Mesothelial cell of epicardium (in vitro differentiated cells): Measurements from ENCODE around the gene OR6C68. TPM values are rescaled to one million over a fixed set of nuclear protein-coding genes. Genes with fewer than 3 reads are reported as not detected.

ENCODE experiments used
- DNase-seq, 2 experiments: peaks; one replicate each; pipeline ENCODE4 v3.0.0; 2021; ENCODE audit warnings: low spot score in 2 of 2; ENCODE audit not compliant: unreplicated experiment in 2 of 2
- H3K27ac Mint-ChIP-seq: 2 replicates; pipeline ENCODE4 v1.8.0; 2021; ENCODE audit warnings: mixed read lengths
- H3K27me3 Mint-ChIP-seq: 2 replicates; pipeline ENCODE4 v1.8.0; 2021; ENCODE audit warnings: low read depth, mixed read lengths
- H3K36me3 Mint-ChIP-seq: 2 replicates; pipeline ENCODE4 v1.8.0; 2021; ENCODE audit warnings: mixed read lengths
- H3K4me1 Mint-ChIP-seq: 2 replicates; pipeline ENCODE4 v1.8.0; 2021; ENCODE audit warnings: mixed read lengths
- H3K4me3 Mint-ChIP-seq: 2 replicates; pipeline ENCODE4 v1.8.0; 2021; ENCODE audit warnings: mild to moderate bottlenecking, moderate library complexity, mixed read lengths
- H3K9me3 Mint-ChIP-seq: 2 replicates; pipeline ENCODE4 v1.8.0; 2021; ENCODE audit warnings: mixed read lengths
- CTCF ChIP-seq: fragments of 200-600 bp; sonication (generic); IDR thresholded peaks from one replicate; pipeline ENCODE4 v1.5.0; 2021; ENCODE audit warnings: antibody characterized with exemption; ENCODE audit not compliant: unreplicated experiment
- total RNA-seq: library from RNA; stranded (reverse); gene quantifications from 3 replicates; pipeline ENCODE4 v1.2.1, GENCODE V29; 2021

OR6C68 gene
- total RNA-seq, 1 donor from 2014 or later, result not detected

- peaks cover 13% of the 10 kb centered on the region for H3K4me1 Mint-ChIP-seq
These were observed 3.3 kb downstream of the OR6C68 start for GRCh38 chr12:55495490-55495889.

GRCh38 chr12:55499231-55499630 is 7.1 kb downstream of the OR6C68 start:
- TF ChIP-seq CTCF, result no peak
- Mint-ChIP-seq H3K36me3 (no peaks in the 10 kb centered on the region), H3K27ac (peak overlapping the region; percentile 11), H3K27me3 (peaks cover 4% of the 10 kb centered on the region), H3K9me3 (no peaks in the 10 kb centered on the region), H3K4me1 (peaks cover 10% of the 10 kb centered on the region), H3K4me3 (no peak overlapping the region)
- DNase-seq, result no peak

More at GRCh38 chr12:55495490-55495889, 3.3 kb downstream of the OR6C68 start:
- no peaks in the 10 kb centered on the region for H3K36me3 Mint-ChIP-seq
- H3K27me3 Mint-ChIP-seq, result peaks cover 6% of the 10 kb centered on the region
- no peak for TF ChIP-seq CTCF
- H3K27ac Mint-ChIP-seq, result no peak overlapping the region
- no peaks in the 10 kb centered on the region for H3K9me3 Mint-ChIP-seq
- no peak overlapping the region for H3K4me3 Mint-ChIP-seq
- DNase-seq, result no peak

GRCh38 chr12:55499810-55500252 is 7.7 kb downstream of the OR6C68 start:
- Mint-ChIP-seq H3K27me3 (peaks cover 4% of the 10 kb centered on the region), H3K4me3 (no peak overlapping the region), H3K27ac (peak overlapping the region; percentile 36), H3K4me1 (peaks cover 10% of the 10 kb centered on the region), H3K36me3 (no peaks in the 10 kb centered on the region), H3K9me3 (no peaks in the 10 kb centered on the region)
- no peak for TF ChIP-seq CTCF
- DNase-seq, result no peak

- no peaks in the 10 kb centered on the region for H3K9me3 Mint-ChIP-seq
- no peaks in the 10 kb centered on the region for H3K27me3 Mint-ChIP-seq
- H3K4me1 Mint-ChIP-seq, result peaks cover 10% of the 10 kb centered on the region
- DNase-seq, result no peak
- no peak overlapping the region for H3K27ac Mint-ChIP-seq
- H3K4me3 Mint-ChIP-seq, result no peak overlapping the region
- no peaks in the 10 kb centered on the region for H3K36me3 Mint-ChIP-seq
- no peak for TF ChIP-seq CTCF
These were observed 9.4 kb downstream of the OR6C68 start for GRCh38 chr12:55501601-55502000.

GRCh38 chr12:55515696-55516095 is 23.5 kb downstream of the OR6C68 start:
- no peak overlapping the region for H3K27ac Mint-ChIP-seq
- DNase-seq, result no peak
- H3K9me3 Mint-ChIP-seq, result peaks cover 21% of the 10 kb centered on the region
- no peaks in the 10 kb centered on the region for H3K36me3 Mint-ChIP-seq
- H3K27me3 Mint-ChIP-seq, result peaks cover 2% of the 10 kb centered on the region
- no peak for TF ChIP-seq CTCF
- H3K4me3 Mint-ChIP-seq, result no peak overlapping the region
- no peaks in the 10 kb centered on the region for H3K4me1 Mint-ChIP-seq

GRCh38 chr12:55516391-55516790 is 24.2 kb downstream of the OR6C68 start:
- no peak overlapping the region for H3K27ac Mint-ChIP-seq
- no peaks in the 10 kb centered on the region for H3K4me1 Mint-ChIP-seq
- peaks cover 21% of the 10 kb centered on the region for H3K9me3 Mint-ChIP-seq
- H3K4me3 Mint-ChIP-seq, result no peak overlapping the region
- TF ChIP-seq CTCF, result no peak
- peaks cover 2% of the 10 kb centered on the region for H3K27me3 Mint-ChIP-seq
- DNase-seq, result no peak
- no peaks in the 10 kb centered on the region for H3K36me3 Mint-ChIP-seq
